T-helper 17 cell (primary cell): ENCODE measurements around the gene CFAP97. TPM values are rescaled to one million over a fixed set of nuclear protein-coding genes. Genes with fewer than 3 reads are reported as not detected.
"Not testable (repeated sequence)": the region's sequence is repeated elsewhere in the genome, so short reads cannot be mapped to it uniquely, and the experiment has no call there.

Source experiments
- ATAC-seq: fragments of 150-1000 bp; cut with Tn5 transposase; 2 replicates; pipeline ENCODE4 v1.10.0; 2021; ENCODE audit warnings: mild to moderate bottlenecking, moderate library complexity
- DNase-seq, 3 donors: peaks; one replicate each; pipeline versions ENCODE4 v3.0.0 to v3.0.0-alpha.2; 2020 to 2021
- H3K9me3 ChIP-seq: one replicate; pipeline ENCODE4 v1.7.0; 2013; ENCODE audit warnings: low read length, mild to moderate bottlenecking; ENCODE audit not compliant: control insufficient read depth, poor library complexity, severe bottlenecking
- H3K27ac Mint-ChIP-seq: one replicate; pipeline ENCODE4 v1.8.0; 2022; ENCODE audit warnings: mild to moderate bottlenecking, moderate library complexity, mixed read lengths
- H3K27me3 Mint-ChIP-seq: one replicate; pipeline ENCODE4 v1.8.0; 2022; ENCODE audit warnings: mixed read lengths
- H3K36me3 Mint-ChIP-seq: one replicate; pipeline ENCODE4 v1.8.0; 2022; ENCODE audit warnings: low read depth, mixed read lengths
- H3K4me1 Mint-ChIP-seq: one replicate; pipeline ENCODE4 v1.8.0; 2022; ENCODE audit warnings: mild to moderate bottlenecking, mixed read lengths
- H3K4me3 Mint-ChIP-seq: one replicate; pipeline ENCODE4 v1.8.0; 2022; ENCODE audit warnings: mild to moderate bottlenecking, moderate library complexity, mixed read lengths
- total RNA-seq, 4 donors: library from RNA in 2 of 4; stranded (reverse) in 2 of 4; gene quantifications; one replicate each; pipeline ENCODE4 v1.2.3 and lab custom pipeline; 2022 to 2026

Gene CFAP97
- total RNA-seq, 2 donors from 2014 or later: 41.9 to 50.0 TPM

DNA sequence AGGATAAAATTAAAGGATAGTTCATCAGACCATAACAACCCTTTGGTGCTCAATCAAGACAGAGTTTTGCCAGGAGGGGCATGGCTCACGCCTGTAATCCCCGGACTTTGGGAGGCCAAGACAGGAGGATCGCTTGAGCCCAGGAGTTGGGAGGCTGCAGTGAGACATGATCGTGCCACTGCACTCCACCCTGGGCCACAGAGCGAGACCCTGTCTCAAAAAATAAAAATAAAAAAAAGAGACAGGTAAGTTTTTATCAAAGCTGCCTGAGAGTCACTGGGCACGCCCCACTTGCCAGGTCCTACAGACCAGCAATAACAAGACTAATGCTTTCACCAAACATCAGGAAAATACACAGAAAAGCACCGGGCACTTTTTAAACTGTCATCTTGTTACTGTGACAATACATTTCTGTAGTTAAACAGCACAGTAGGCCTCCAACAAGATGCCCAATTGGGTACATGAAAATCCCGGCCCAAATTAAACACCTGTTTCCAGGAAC lies 765 bp downstream of the CFAP97 start:
- peak; percentile 10 for ATAC-seq
- Mint-ChIP-seq H3K36me3 (no peaks in the 10 kb centered on the region), H3K4me3 (peak overlapping the region; percentile 97), H3K4me1 (peaks cover 45% of the 10 kb centered on the region), H3K27me3 (no peaks in the 10 kb centered on the region), H3K27ac (peak overlapping the region; percentile 99)
- DNase-seq: no peak
- no peaks in the 10 kb centered on the region for H3K9me3 ChIP-seq

DNA sequence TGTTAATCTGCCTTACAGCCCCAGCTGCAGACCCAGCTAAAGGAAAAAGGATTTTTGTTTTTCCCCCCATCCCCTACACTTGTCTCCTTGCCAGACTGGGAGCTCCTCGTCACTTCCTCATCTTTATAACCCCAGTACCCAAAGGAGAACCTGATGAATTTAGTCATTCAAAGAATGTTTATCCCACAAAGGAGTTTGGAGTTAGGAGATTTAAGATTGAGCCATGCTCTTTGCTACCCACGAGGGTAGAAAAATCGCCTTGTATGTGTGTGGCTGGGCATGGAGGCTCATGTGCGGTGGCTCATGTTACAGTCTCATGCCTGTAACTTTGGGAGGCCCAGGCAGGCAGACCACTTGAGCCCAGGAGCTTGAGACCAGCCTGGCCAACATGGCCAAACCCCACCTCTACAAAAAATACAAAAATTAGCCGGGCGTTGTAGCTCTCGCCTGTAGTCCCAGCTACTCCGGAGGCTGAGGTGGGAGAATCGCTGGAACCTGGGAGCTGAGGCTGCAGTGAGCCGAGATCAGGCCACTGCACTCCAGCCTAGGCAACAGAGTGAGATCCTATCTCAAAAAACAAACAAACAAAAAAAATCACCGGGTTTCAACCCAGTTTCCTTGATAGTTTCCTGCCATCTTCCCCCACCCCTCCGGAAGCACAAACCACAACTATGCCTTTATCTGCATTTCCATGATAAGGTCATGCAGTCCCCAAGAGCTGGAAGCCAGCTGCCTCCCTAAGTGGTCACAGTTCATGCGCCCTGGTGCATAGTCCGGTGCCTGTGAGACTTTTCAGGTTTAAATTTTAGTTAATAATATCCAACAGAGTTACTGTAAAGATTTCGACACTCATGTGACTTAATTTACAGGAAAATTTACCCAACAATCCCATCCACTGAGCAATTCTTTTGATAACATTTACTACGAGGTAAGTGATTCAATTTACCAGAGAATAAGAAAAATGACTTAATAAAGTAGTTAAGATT lies 1.5 kb downstream of the CFAP97 start:
- H3K27ac Mint-ChIP-seq: peak overlapping the region; percentile 99
- DNase-seq: peak; percentile 18 to 37 (median 37)
- no peaks in the 10 kb centered on the region for H3K27me3 Mint-ChIP-seq
- H3K9me3 ChIP-seq: no peaks in the 10 kb centered on the region
- no peaks in the 10 kb centered on the region for H3K36me3 Mint-ChIP-seq
- peak overlapping the region; percentile 97 for H3K4me3 Mint-ChIP-seq
- peak; percentile 50 for ATAC-seq
- H3K4me1 Mint-ChIP-seq: peaks cover 45% of the 10 kb centered on the region

DNA sequence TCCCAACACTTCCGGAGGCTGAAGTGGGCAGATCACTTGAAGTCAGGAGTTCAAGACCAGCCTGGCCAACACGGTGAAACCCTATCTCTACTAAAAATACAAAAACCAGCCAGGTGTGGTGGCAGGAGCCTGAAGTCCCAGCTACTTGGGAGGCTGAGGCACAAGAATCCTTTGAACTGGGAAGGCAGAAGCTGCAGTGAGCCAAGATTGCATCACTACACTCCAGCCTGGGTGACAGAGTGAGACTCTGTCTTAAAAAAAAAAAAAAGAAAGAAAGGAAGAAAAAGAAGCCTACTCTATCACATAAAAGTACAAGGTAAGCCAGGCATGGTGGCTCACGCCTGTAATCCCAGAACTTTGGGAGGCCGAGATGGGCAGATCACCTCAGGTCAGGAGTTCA lies 5.6 kb downstream of the CFAP97 start:
- H3K4me1 Mint-ChIP-seq: peaks cover 37% of the 10 kb centered on the region
- peak overlapping the region; percentile 36 for H3K4me3 Mint-ChIP-seq
- peak overlapping the region; percentile 3 for H3K27ac Mint-ChIP-seq
- DNase-seq, H3K36me3 Mint-ChIP-seq, H3K27me3 Mint-ChIP-seq, ATAC-seq, H3K9me3 ChIP-seq: not testable (repeated sequence)

DNA sequence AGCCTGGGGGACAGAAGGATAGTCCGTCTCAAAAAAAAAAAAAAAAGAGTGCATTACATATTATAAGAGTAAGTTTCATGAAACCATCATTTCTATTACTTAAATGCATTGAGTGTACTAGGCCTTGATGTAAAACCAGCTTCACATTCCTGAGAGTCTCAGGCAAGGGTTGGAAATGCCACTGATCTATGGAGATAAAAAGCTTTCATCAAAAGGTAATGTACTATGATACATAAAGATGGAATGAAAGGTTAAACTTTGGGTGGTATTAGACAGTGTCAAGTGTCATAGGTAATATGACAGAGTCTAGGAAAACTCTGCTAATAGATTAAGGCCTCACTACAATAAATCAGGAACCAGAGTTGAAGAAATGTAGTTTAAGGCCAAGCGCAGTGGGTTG lies 7.4 kb downstream of the CFAP97 start:
- ATAC-seq (no peak), DNase-seq (no peak)
- H3K36me3 Mint-ChIP-seq: peaks cover 2% of the 10 kb centered on the region
- no peak overlapping the region for H3K4me3 Mint-ChIP-seq
- H3K27ac Mint-ChIP-seq: no peak overlapping the region
- H3K4me1 Mint-ChIP-seq: peaks cover 31% of the 10 kb centered on the region
- H3K9me3 ChIP-seq: no peaks in the 10 kb centered on the region
- no peaks in the 10 kb centered on the region for H3K27me3 Mint-ChIP-seq

DNA sequence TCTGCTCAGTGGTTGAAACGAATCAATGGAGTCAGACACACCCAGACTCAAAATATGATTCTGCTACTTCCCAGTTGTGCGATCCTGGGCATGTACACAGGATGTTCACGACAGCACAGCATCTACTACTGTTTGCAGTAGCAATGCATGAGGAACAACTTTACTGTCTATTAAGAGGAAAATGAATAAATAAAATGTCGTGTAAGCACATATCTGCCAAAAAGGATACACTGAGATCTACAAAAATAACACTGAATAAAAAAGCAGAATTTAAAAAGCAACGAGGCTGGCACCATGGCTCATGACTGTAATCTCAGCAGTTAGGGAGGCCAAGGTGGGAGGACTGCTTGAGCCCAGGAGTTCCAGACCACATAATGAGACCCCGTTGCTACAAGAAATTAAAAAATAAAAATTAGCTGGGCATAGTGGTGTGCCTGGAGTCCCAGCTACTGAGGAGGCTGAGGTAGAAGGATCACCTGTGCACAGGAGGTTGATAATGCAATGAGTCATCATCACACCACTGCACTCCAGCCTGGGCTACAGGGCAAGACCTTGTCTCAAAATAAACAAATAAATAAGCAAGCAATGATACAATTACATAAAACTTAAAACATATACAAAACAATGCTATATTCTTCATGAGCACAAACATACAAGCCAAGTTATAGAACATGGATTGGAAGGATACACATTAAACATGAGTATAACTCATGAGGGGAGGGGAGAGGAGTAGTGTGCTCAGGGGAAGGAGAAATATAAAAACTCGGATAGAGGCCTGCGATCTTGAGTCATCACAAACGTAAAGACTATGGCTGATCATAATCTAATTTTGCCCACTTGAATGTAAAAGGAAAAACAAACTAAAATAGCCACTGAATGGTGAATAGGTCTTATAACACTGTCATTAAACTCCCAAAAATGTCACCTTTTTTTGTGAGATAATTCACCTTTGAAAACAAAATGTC lies 8.6 kb downstream of the CFAP97 start:
- H3K9me3 ChIP-seq: no peaks in the 10 kb centered on the region
- Mint-ChIP-seq H3K27me3 (no peaks in the 10 kb centered on the region), H3K27ac (peak overlapping the region; percentile 67), H3K36me3 (peaks cover 3% of the 10 kb centered on the region), H3K4me1 (peaks cover 30% of the 10 kb centered on the region), H3K4me3 (no peak overlapping the region)
- no peak for ATAC-seq
- DNase-seq: no peak

DNA sequence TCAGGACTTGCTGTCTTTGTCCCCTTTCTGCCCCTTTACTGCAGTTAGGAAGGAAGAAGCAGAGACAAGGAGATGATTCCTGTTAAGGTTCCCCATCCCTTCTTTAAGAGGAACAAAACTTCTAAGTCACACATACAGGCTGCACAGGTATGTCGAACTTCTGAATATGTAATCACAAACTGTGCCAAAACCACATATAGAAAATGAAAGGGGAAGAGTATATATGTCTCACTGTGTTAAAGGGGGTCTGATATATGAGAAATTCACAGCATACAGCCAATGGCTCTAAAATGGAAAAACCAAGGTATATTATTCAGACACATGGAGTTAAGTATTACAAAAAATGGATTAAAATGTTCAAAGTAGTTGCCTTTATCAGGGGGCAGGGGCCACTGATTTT lies 11.7 kb downstream of the CFAP97 start:
- no peak for ATAC-seq
- no peaks in the 10 kb centered on the region for H3K9me3 ChIP-seq
- H3K4me1 Mint-ChIP-seq: peaks cover 35% of the 10 kb centered on the region
- peaks cover 4% of the 10 kb centered on the region for H3K36me3 Mint-ChIP-seq
- peak overlapping the region; percentile 59 for H3K27ac Mint-ChIP-seq
- no peak for DNase-seq
- H3K4me3 Mint-ChIP-seq: no peak overlapping the region
- H3K27me3 Mint-ChIP-seq: no peaks in the 10 kb centered on the region

DNA sequence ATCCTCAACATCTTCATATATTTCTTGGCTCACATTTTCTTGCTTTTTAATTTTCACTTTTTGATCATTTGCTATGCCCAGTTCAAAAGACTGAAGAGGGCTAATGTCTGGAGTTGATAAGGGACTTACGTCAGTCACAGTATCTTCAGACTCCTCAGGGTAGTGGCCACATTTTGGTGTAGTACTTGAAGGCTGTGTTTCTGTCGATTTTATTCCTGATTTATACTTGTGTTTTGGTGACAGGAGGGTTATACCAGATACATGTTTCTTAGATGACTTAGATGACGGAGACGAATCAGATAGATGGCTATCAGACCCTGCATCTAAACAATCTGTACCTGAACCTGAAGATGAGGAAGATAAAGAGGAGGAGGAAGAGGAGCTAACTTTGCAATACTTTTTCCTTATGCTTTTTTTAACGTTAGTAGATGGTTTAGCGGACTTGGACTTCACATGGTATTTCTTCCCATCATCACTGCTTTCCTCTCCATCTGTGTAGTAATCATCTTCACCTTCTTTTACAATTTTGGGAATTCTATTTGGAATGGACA lies 13.4 kb downstream of the CFAP97 start:
- H3K9me3 ChIP-seq: no peaks in the 10 kb centered on the region
- H3K36me3 Mint-ChIP-seq: peaks cover 4% of the 10 kb centered on the region

DNA sequence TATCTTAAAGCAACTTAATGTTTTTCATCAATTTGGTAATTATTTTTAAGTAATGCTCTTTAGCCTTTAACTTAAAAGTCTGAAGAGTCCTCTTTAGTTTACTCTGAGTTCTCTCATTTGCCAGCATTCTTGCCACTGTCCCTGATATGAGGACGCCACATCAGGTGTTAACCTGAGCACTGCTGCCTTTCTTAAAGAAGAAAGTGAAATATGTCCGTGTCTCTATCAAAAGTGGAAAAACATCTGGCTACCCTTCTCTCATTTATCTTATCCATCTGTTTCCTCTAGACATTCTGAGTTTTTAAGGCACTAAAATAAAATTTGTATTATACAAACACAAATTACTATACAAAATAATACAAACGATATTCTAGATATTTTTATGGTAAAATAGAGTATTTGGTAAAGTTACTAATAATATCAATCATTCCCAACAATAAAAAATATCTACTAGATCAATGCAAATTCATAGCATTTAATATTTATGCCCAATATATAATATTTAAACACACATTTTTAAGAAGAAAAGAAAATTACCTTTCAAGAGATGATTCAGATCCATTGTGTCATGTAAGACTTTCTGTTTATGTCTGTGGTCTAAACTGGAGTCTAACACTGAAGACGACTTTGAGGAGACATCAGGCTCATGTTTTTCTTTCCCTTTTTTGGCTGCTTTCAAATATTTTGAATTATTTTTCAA lies 14.0 kb downstream of the CFAP97 start:
- Mint-ChIP-seq H3K4me3 (no peak overlapping the region), H3K27me3 (no peaks in the 10 kb centered on the region), H3K27ac (peak overlapping the region; percentile 74), H3K4me1 (peaks cover 37% of the 10 kb centered on the region), H3K36me3 (peaks cover 4% of the 10 kb centered on the region)
- no peaks in the 10 kb centered on the region for H3K9me3 ChIP-seq
- ATAC-seq: no peak
- no peak for DNase-seq

More for the DNA sequence above, 13.4 kb downstream of the CFAP97 start:
- Mint-ChIP-seq H3K4me1 (peaks cover 38% of the 10 kb centered on the region), H3K27ac (peak overlapping the region; percentile 74), H3K4me3 (peak overlapping the region; percentile 41), H3K27me3 (no peaks in the 10 kb centered on the region)
- DNase-seq: no peak
- no peak for ATAC-seq

DNA sequence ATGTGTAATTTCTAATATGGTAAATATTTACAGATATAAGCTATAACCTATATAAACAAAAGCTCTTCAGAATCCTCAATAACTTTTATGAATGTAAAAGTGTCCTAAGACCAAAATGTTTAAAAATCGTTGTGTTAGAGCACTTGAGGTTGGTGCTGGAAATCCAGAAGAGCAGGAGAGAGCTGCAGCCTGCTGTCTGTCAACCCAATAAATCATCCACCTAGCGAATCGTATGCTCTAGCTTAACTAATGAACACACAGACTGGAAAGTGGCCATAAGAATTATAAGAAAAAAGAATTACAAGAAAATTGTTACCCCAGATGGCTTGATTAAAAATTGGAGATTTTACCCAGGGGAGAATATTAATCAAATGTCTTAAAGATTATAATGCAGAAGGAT lies 17.0 kb downstream of the CFAP97 start:
- no peak for DNase-seq
- no peaks in the 10 kb centered on the region for H3K27me3 Mint-ChIP-seq
- peak overlapping the region; percentile 80 for H3K27ac Mint-ChIP-seq
- peaks cover 37% of the 10 kb centered on the region for H3K4me1 Mint-ChIP-seq
- no peak for ATAC-seq
- H3K4me3 Mint-ChIP-seq: no peak overlapping the region
- H3K36me3 Mint-ChIP-seq: peaks cover 4% of the 10 kb centered on the region
- no peaks in the 10 kb centered on the region for H3K9me3 ChIP-seq

DNA sequence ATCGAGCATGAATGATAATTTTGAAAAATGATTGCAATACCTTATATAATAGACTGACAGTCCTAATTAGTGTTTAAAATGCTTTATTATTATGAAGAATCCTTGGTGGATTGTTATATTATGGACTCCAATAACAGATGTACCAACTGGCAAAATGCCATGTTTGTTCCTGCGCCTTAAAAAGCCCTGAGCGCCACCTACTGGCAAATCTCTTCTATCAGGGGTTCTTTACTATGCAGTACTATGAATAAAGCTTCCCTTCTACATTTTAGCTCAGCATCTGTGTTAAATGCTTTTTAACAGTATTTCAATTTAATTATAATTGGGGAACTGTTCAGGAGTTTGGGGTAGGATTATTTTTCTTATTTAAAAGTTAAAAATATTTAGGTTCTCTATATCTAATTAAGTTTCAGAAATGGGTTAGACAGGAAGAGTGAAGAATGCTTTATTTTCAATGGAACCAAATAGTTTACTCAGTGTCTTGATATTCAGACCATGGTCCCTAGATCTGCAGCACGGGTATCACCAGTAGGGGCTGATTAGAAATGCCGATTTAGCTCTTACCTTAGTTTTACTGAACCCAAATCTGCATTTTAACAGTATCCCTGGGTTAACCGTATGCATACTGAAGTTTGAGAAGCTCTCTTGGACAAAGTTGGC lies 20.0 kb downstream of the CFAP97 start:
- Mint-ChIP-seq H3K4me1 (peaks cover 31% of the 10 kb centered on the region), H3K36me3 (peaks cover 2% of the 10 kb centered on the region), H3K4me3 (no peak overlapping the region), H3K27ac (peak overlapping the region; percentile 75), H3K27me3 (no peaks in the 10 kb centered on the region)
- no peaks in the 10 kb centered on the region for H3K9me3 ChIP-seq
- DNase-seq (peak; percentile 50 to 69 (median 51)), ATAC-seq (peak; percentile 77)

DNA sequence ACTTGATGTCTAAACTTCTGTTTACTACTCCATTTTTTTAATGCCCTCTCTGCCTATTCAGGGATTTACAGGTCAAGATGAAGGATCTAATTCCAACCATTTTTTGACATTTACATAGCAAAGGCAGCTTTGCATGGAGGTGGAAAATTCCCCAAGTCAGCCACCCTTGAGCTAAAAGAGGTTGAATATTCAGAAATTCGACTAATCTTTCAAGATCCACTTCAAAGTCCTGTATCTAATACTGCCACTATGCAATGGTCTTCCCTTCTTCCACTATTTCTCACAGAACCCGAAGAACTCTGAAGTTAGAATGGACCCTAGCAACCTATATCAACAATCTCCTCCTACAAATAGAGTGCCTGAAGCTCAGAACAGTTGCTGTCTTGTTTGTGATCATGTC lies 21.6 kb downstream of the CFAP97 start:
- no peaks in the 10 kb centered on the region for H3K27me3 Mint-ChIP-seq
- no peaks in the 10 kb centered on the region for H3K9me3 ChIP-seq
- no peak for DNase-seq
- H3K4me1 Mint-ChIP-seq: peaks cover 28% of the 10 kb centered on the region
- H3K36me3 Mint-ChIP-seq: peaks cover 2% of the 10 kb centered on the region
- no peak for ATAC-seq
- no peak overlapping the region for H3K4me3 Mint-ChIP-seq
- no peak overlapping the region for H3K27ac Mint-ChIP-seq

DNA sequence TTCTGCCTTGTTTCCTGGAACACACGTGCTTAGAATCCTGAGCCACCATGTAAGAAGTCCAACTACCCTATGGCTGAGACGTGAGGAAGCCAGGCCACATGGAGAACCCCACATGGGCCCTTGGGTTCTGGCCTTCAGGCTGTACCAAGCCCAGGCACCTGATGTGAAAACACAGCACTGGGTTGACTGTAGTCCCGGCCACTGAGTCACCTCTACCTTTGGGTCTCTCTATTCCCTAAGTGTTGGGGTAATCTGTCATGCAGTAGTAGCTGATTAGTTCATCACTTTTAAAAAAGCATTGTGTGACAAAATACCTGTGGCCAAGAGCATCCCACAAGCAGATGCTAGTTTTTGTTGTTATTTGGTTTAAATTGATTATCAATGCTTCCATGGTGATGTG lies 24.3 kb downstream of the CFAP97 start:
- no peaks in the 10 kb centered on the region for H3K9me3 ChIP-seq
- no peak for ATAC-seq
- Mint-ChIP-seq H3K27ac (no peak overlapping the region), H3K4me3 (no peak overlapping the region), H3K4me1 (peaks cover 20% of the 10 kb centered on the region), H3K27me3 (no peaks in the 10 kb centered on the region), H3K36me3 (peaks cover 2% of the 10 kb centered on the region)
- no peak for DNase-seq
